ENCODE measurements around the gene CHMP5.

Gene CHMP5

GRCh38 chr9:33273266-33273971 is 8.6 kb downstream of the CHMP5 start:
- no peak for DNase-seq (ENCODE audit: insufficient read length, low spot score)
- no peak for FAIRE-seq

GRCh38 chr9:33273972-33274328 is 9.1 kb downstream of the CHMP5 start:
- DNase-seq (ENCODE audit: insufficient read length, low spot score): no peak

GRCh38 chr9:33277484-33277883 is 12.6 kb downstream of the CHMP5 start:
- FAIRE-seq: no peak
- DNase-seq (ENCODE audit: insufficient read length, low spot score): no peak

More at GRCh38 chr9:33273972-33274328, 9.1 kb downstream of the CHMP5 start:
- no peak for FAIRE-seq

- FAIRE-seq: no peak
- DNase-seq (ENCODE audit: insufficient read length, low spot score): no peak
These were observed 20.7 kb downstream of the CHMP5 start for GRCh38 chr9:33285502-33285901.

GRCh38 chr9:33287087-33287490 is 22.2 kb downstream of the CHMP5 start:
- DNase-seq (ENCODE audit: insufficient read length, low spot score): no peak
- peak; percentile 88 for FAIRE-seq

- FAIRE-seq (no peak), DNase-seq (ENCODE audit: insufficient read length, low spot score) (no peak)
These were observed 23.4 kb downstream of the CHMP5 start for GRCh38 chr9:33288235-33288634.

GRCh38 chr9:33288828-33289483 is 24.1 kb downstream of the CHMP5 start:
- DNase-seq (ENCODE audit: insufficient read length, low spot score) (no peak), FAIRE-seq (no peak)

GRCh38 chr9:33289496-33289895 is 24.6 kb downstream of the CHMP5 start:
- FAIRE-seq (peak; percentile 58), DNase-seq (ENCODE audit: insufficient read length, low spot score) (no peak)

- FAIRE-seq: no peak
- DNase-seq (ENCODE audit: insufficient read length, low spot score): no peak
These were observed 25.0 kb downstream of the CHMP5 start for GRCh38 chr9:33289936-33290246.

GRCh38 chr9:33290247-33291030 is 25.6 kb downstream of the CHMP5 start, which contains the start of gene NFX1:
NFX1 (plus strand) TSS chr9:33290516; CDS start chr9:33290573, 57 bp downstream.
- FAIRE-seq (peak; percentile 98), DNase-seq (ENCODE audit: insufficient read length, low spot score) (peak; percentile 71)

- DNase-seq (ENCODE audit: insufficient read length, low spot score) (no peak), FAIRE-seq (no peak)
These were observed 26.2 kb downstream of the CHMP5 start for GRCh38 chr9:33291031-33291397.

GRCh38 chr9:33291901-33292300 is 27.1 kb downstream of the CHMP5 start:
- no peak for FAIRE-seq

GRCh38 chr9:33293782-33294181 is 28.9 kb downstream of the CHMP5 start:
- no peak for FAIRE-seq

More at GRCh38 chr9:33291901-33292300, 27.1 kb downstream of the CHMP5 start:
- no peak for DNase-seq (ENCODE audit: insufficient read length, low spot score)

GRCh38 chr9:33294670-33295432 is 30.0 kb downstream of the CHMP5 start:
- DNase-seq (ENCODE audit: insufficient read length, low spot score) (no peak), FAIRE-seq (peak; percentile 59)

More at GRCh38 chr9:33293782-33294181, 28.9 kb downstream of the CHMP5 start:
- no peak for DNase-seq (ENCODE audit: insufficient read length, low spot score)

- DNase-seq (ENCODE audit: insufficient read length, low spot score): no peak
- FAIRE-seq: peak; percentile 89
These were observed 30.7 kb downstream of the CHMP5 start for GRCh38 chr9:33295571-33295970.

GRCh38 chr9:33297432-33297831 is 32.6 kb downstream of the CHMP5 start:
- FAIRE-seq: peak; percentile 97
- peak; percentile 24 for DNase-seq (ENCODE audit: insufficient read length, low spot score)

GRCh38 chr9:33300546-33300945 is 35.7 kb downstream of the CHMP5 start:
- no peak for DNase-seq (ENCODE audit: insufficient read length, low spot score)
- no peak for FAIRE-seq

GRCh38 chr9:33304362-33304761 is 39.5 kb downstream of the CHMP5 start:
- DNase-seq (ENCODE audit: insufficient read length, low spot score): no peak
- FAIRE-seq: no peak

- no peak for FAIRE-seq
- DNase-seq (ENCODE audit: insufficient read length, low spot score): no peak
These were observed 41.2 kb downstream of the CHMP5 start for GRCh38 chr9:33306037-33306436.

- DNase-seq (ENCODE audit: insufficient read length, low spot score) (no peak), FAIRE-seq (no peak)
These were observed 42.2 kb downstream of the CHMP5 start for GRCh38 chr9:33307067-33307466.

GRCh38 chr9:33309903-33310302 is 45.1 kb downstream of the CHMP5 start:
- FAIRE-seq (no peak), DNase-seq (ENCODE audit: insufficient read length, low spot score) (no peak)

Measured in GM19239 (cell line).